NCI-H146 (cell line): ENCODE measurements around the gene TBXA2R.
A peak's percentile ranks its signal among the peaks of the same experiment; 100 is the strongest.
"Not testable (repeated sequence)": the region's sequence is repeated elsewhere in the genome, so short reads cannot be mapped to it uniquely, and the experiment has no call there.

Source experiments
- DNase-seq: peaks from one replicate; lab custom pipeline; 2025; lab: John Stamatoyannopoulos, UW

TBXA2R gene

GRCh38 chr19:3606690-3607289, at the start of gene TBXA2R:
Gene TBXA2R, minus strand, starts transcription at chr19:3606875. Its CDS starts 6,241 bp downstream, at chr19:3600634.
- peak; percentile 34 for DNase-seq

- no peak for DNase-seq
Observed at GRCh38 chr19:3656073-3656746, 49.5 kb upstream of the TBXA2R start.

- no peak for DNase-seq
Observed at GRCh38 chr19:3655402-3656072, 48.9 kb upstream of the TBXA2R start.

DNA sequence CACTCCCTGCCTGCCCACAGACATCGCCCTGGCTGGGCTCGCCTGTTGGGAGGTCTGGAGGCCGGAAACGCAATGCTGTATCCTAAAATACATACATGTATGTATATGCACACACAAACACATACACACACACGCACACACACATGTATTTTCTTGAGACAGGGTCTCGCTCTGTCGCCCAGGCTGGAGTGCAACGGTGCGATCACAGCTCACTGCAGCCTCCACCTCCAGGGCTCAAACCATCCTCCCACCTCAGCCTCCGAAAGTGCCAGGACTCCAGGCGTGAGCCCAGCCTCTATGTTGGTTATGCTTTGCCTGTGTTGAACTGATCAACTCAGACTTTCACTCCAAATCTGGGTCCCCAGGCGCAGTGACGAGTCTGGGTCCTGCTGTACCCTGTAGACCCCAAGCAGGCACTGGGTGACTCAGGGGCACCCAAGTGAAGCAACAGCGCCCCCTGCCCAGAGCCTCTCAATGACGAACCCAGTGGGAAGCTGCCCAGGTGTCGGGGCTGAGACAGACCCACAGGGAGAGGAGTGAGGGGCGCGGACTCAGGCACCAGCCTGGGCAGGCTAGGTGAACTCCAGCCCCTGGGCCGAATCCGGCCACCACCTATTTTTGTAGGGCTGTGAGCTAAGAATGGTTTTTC, 47.3 kb upstream of the TBXA2R start:
- no peak for DNase-seq

DNA sequence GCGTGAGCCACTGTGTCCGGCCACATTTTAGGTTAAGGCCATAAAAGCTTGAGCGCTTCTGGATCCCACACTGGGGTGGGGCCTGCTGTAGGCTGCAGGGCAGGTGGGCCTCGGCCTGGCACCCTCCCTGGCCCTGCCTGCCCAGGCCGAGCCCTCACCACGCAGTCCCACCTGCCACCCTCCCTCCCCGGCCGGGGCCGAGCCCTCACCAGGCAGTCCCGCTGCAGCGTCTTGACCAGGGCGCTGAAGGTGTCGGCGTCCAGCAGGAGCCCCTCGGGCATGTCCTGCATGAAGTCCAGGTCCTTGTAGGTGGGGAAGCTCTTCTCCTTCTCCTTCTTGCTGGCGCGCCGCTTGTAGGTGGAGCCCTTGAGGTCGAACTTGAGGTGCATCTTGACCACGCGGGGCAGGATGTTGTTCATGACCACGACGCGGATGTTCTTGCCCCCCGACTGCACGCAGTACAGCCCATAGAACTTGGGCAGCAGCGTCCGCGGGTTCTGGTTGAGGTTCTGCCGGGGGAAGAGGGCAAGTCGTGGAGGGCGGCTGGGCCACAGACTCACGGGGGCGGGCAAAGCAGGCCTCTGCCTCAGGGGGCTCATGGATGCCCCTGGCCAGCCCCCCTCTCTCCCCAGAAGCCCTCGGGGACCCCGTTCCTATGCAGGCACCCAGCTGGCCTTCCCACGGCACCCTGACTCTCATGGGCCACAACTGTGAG, 46.6 kb upstream of the TBXA2R start:
- DNase-seq, result no peak

GRCh38 chr19:3652422-3652821, 45.7 kb upstream of the TBXA2R start:
- no peak for DNase-seq

- no peak for DNase-seq
Observed at GRCh38 chr19:3651684-3652083, 45.0 kb upstream of the TBXA2R start.

DNA sequence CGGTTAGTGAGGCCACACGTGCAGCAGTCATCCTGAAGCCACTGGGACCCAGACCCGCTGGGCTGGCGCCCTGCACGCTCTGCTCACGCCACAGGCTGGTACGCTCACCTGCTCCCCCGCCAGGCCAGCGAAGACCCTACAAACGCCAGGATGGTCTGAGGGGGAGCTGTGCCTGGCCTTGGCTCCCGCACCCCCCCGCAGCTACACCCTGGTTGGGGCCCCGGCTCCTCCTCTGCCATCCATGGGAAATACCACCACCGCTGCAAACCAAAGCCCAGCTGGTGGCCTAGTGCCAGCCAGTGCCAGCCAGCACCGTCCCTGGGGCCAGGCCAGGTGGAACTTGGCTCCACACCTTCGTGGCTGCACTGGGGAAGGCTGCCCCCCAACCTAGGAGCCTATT, 43.2 kb upstream of the TBXA2R start:
- no peak for DNase-seq

DNA sequence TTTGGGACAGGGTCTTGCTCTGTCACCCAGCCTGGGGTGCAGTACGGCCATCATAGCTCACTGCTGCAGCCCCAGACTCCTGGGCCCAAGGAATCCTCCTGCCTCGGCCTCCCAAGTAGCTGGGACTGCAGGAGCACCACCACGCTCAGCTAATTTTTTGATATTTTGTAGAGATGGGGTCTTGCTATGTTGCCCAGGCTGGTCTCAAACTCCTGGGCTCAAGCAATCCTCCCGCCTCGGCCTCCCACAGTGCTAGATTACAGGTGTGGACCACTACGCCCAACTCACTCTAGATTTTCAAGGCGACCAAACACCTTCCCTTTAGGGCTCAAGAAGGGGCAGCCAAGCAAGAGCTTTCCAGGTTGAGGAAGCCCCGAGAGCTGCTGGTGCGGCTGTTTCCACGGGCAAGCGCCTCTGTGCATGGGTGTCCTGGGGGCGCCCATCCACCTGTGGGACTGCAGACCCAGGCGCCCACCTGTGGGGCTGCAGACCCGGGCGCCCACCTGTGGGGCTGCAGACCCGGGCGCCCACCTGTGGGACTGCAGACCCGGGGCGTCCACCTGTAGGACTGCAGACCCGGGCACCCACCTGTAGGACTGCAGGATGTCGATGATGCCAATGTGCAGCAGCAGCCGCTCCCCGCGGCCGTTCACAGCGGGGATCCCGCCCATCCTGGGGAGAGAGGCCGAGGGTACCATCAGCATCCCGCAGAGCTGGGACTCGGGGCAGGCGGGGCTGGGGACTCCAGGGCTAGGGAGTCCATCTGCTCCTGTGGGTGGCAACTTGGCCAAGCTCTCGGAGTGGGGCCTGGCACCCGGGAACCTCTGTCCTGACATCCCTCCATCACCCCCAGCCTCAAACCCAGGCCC, 41.6 kb upstream of the TBXA2R start:
- DNase-seq, result no peak

DNA sequence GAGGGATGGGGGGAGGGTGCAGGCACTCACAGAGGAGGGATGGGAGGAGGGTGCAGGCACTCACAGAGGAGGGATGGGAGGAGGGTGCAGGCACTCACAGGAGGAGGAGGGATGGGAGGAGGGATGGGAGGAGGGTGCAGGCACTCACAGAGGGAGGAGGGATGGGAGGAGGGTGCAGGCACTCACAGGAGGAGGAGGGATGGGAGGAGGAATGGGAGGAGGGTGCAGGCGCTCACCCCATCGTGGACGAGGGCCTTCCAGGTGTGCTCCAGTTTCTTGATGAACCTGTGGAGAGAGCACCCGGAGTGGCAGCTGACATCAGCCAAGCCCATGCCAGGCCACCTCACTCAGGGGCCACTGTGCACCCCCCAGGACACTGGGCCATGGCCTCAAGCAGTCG, 40.4 kb upstream of the TBXA2R start:
- DNase-seq, result not testable (repeated sequence)

DNA sequence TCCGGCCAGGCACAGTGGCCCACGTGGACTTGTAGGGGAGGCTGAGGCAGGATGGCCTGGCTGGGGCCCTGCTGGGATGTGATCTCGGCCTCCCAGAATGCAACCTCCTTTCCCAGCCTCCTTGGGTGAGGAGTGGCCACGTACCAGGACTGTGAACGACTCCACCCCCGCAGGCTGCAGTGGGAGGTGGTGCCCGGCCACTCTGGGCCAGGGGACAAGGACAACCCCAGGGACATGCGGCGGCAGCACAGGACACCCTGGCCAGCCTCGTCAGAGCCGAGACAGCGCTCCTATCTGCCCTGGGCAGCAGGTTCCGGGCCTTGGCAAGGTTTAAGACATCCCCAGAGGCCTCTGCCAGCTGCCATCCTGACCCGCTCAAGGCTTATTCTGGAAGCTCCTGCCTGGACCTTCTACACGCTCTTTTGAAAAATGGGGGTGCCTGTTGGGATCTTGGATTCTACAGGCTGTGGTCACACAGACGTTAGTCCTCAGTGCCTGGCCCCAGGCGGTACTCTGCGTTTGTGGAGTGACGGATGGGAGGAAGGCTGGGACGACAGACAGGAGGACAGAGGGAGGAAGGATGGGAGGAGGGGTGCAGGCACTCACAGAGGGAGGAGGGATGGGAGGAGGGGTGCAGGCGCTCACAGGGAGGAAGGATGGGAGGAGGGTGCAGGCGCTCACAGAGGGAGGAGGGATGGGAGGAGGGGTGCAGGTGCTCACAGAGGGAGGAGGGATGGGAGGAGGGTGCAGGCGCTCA, 39.8 kb upstream of the TBXA2R start:
- no peak for DNase-seq

DNA sequence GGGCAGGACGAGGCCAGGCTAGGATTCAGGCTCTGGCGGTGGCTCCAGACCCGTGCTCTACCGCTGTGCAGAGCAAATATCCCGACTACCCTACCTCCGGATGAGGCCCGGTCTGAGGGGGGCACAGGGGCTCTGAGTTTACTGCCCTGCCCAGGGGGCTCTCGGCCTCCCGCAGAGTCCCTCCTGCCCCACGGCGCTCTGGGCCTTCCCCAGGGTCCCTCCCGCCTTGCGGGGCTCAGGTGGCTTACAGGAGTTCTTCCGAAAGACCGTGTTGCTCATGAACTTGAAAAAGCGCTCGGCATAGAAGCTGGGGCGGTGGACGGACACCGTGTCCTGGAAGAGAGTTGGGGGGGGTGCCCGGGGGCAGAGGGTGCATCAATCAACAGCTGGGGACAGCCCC, 39.1 kb upstream of the TBXA2R start:
- DNase-seq, result no peak

DNA sequence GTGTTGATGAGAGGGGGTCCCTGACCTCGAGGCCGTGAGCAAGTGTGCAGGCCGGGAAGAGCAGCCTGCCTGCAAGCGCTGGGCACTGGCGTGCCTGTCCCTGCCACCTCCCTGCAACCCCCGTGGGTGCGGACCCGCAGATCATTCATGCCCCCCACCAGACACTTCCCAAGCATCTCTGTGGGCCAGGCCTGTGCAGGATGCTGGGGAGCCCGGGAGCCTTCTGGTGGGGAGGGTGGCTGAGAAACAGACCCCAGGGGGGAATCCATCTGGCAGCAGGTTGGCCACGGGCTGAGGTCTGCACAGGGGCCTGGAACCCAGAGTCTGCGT, 38.4 kb upstream of the TBXA2R start:
- DNase-seq, result no peak

GRCh38 chr19:3644351-3645066, 37.8 kb upstream of the TBXA2R start:
- no peak for DNase-seq

- DNase-seq, result no peak
Observed at GRCh38 chr19:3643674-3644313, 37.1 kb upstream of the TBXA2R start.

GRCh38 chr19:3642987-3643673, 36.5 kb upstream of the TBXA2R start:
- no peak for DNase-seq

- DNase-seq, result no peak
Observed at GRCh38 chr19:3642296-3642695, 35.6 kb upstream of the TBXA2R start.

GRCh38 chr19:3641515-3642269, 35.0 kb upstream of the TBXA2R start:
- no peak for DNase-seq
